ENCODE results near the gene PI4K2A. TPM values are rescaled to one million over a fixed set of nuclear protein-coding genes. Genes with fewer than 3 reads are reported as not detected.

The PI4K2A gene
- total and polyA plus RNA-seq, 2 of the 4 experiments (the other 2 are of a cell fraction): 15.8 to 27.3 TPM

GRCh38 chr10:97601268-97602215 lies 38.9 kb upstream of the PI4K2A start (continued):
- no peak for TF ChIP-seq MAZ (IDR thresholded peaks at IDR 0.05; ENCODE audit: borderline replicate concordance, low read depth, low read length)

GRCh38 chr10:97607095-97607636 lies 33.3 kb upstream of the PI4K2A start:
- no peaks in the 10 kb centered on the region for H3K36me3 ChIP-seq (ENCODE audit: control insufficient read depth, insufficient read depth, low read length)
- in situ Hi-C loops (cut with MboI; ENCODE audit: low sequenced_read_pairs) (no loop called here), dilution Hi-C loops (cut with HindIII; ENCODE audit: low sequenced_read_pairs, unreplicated experiment) (no loop called here), intact Hi-C loops (cut with micrococcal nuclease) (no loop called here)
- H4K91ac ChIP-seq (ENCODE audit: insufficient read depth, low read depth, low read length): no peak overlapping the region
- no peak overlapping the region for H2AK9ac ChIP-seq (replicated peaks; ENCODE audit: low read depth, low read length, poor library complexity)
- no peaks in the 10 kb centered on the region for H3K27me3 ChIP-seq (ENCODE audit: control insufficient read depth, insufficient read depth, low read length)
- no peak overlapping the region for H3K56ac ChIP-seq (ENCODE audit: extremely low read depth, insufficient read depth, low read length)
- H3K14ac ChIP-seq (replicated peaks; ENCODE audit: low read depth, low read length): no peak overlapping the region
- no peak overlapping the region for H2AK5ac ChIP-seq (ENCODE audit: low read depth, low read length)
- no peak overlapping the region for H3K4me3 ChIP-seq (ENCODE audit: insufficient read depth, low read depth, low read length)
- no peak overlapping the region for H3K4ac ChIP-seq (ENCODE audit: low read depth, low read length)
- no peak overlapping the region for H2BK15ac ChIP-seq (ENCODE audit: low read depth, low read length)
- no peak overlapping the region for H3K4me2 ChIP-seq (ENCODE audit: low read depth, low read length)
- no peak overlapping the region for H3K27ac ChIP-seq (ENCODE audit: insufficient read depth, low read length)
- no peaks in the 10 kb centered on the region for H3K4me1 ChIP-seq (ENCODE audit: control insufficient read depth, insufficient read depth, low read length)
- BruUV-seq (replicated peaks): no TSS peak
- no peaks in the 10 kb centered on the region for H3K9me3 ChIP-seq (ENCODE audit: control insufficient read depth, insufficient read depth, low read length)
- H2BK5ac ChIP-seq (ENCODE audit: low read depth, low read length, poor library complexity, severe bottlenecking): no peak overlapping the region
- H2BK120ac ChIP-seq (ENCODE audit: low read depth, low read length): no peak overlapping the region
- H3K9ac ChIP-seq (ENCODE audit: low read depth, low read length): no peak overlapping the region
- H3K23ac ChIP-seq (ENCODE audit: low read depth, low read length): no peak overlapping the region
- TF ChIP-seq CTCF (conservative IDR thresholded peaks at IDR 0.05; ENCODE audit: low read depth, low read length) (no peak), RAD21 (IDR thresholded peaks at IDR 0.05; ENCODE audit: low read length) (no peak), POLR2A (IDR thresholded peaks at IDR 0.05; ENCODE audit: low read depth, low read length) (no peak), MAFK (IDR thresholded peaks at IDR 0.05; ENCODE audit: low read depth, low read length) (no peak), MXI1 (IDR thresholded peaks at IDR 0.05; ENCODE audit: borderline replicate concordance, low read depth, low read length) (no peak)
- H3K18ac ChIP-seq (ENCODE audit: low read depth, low read length): no peak overlapping the region
- ATAC-seq (ENCODE audit: low read depth) (no peak), DNase-seq (no peak)
- H2AFZ ChIP-seq (replicated peaks; ENCODE audit: low read length, poor library complexity): peak overlapping the region; percentile 43
- H4K8ac ChIP-seq (ENCODE audit: low read depth in 2 of 2, low read length in 2 of 2): no peak overlapping the region
- no peaks in the 10 kb centered on the region for H3K9me1 ChIP-seq (ENCODE audit: insufficient read depth, low read length)
- no peak overlapping the region for H2BK20ac ChIP-seq (ENCODE audit: low read depth, low read length)
- POLR2A ChIA-PET (ENCODE audit: unreplicated experiment): interaction anchor here (0.5 kb wide), 1 partner anchor 10 kb away, joined by 4 read pairs; no protein-coding TSS in a partner anchor
- CTCF ChIA-PET: interaction anchor here (1.1 kb wide), 1 partner anchor 11 kb away, joined by 3 read pairs; no protein-coding TSS in a partner anchor
- H4K20me1 ChIP-seq (ENCODE audit: insufficient read depth, low read length): no peaks in the 10 kb centered on the region
- H4K5ac ChIP-seq (ENCODE audit: low read depth, low read length): no peak overlapping the region
- no peaks in the 10 kb centered on the region for H3K79me1 ChIP-seq (ENCODE audit: low read depth in 1 of 2, low read length in 2 of 2)
- WGBS, 2 experiments (ENCODE audit: extremely low coverage in 2 of 2, insufficient read length in 1 of 2): 97% methylated on average over 4 of the region's 5 CpGs; no CpG with 5 or more reads in 1 of the 2 experiments
